Heart right ventricle (tissue), 16 donors: ENCODE measurements around the gene DRAP1. TPM values are rescaled to one million over a fixed set of nuclear protein-coding genes. Genes with fewer than 3 reads are reported as not detected.
A peak's percentile ranks its signal among the peaks of the same experiment; 100 is the strongest.

Source experiments
- ATAC-seq, 8 donors: fragments of 200-7000 bp; cut with Tn5 transposase; one replicate each; pipeline ENCODE4 v1.9.1; 2020; ENCODE audit warnings: mild to moderate bottlenecking in 8 of 8, moderate library complexity in 8 of 8, moderate number of reproducible peaks in 1 of 8
- DNase-seq, 2 donors: peaks; one replicate each; pipeline ENCODE4 v3.0.0-alpha.2; 2020
- H3K27ac ChIP-seq, 10 donors: fragments of 200-600 bp; sonication (generic) in 2 of 10; one replicate each; pipeline versions ENCODE4 v1.5.0 to v1.8.0; 2020 to 2022; ENCODE audit warnings: mild to moderate bottlenecking in 3 of 10
- H3K27me3 ChIP-seq, 7 donors: fragments of 200-600 bp; one replicate each; pipeline ENCODE4 v1.8.0; 2021 to 2022; ENCODE audit warnings: mild to moderate bottlenecking in 2 of 7
- H3K36me3 ChIP-seq, 9 donors: fragments of 200-600 bp; sonication (generic) in 1 of 9; one replicate each; pipeline versions ENCODE4 v1.5.0 to v1.8.0; 2020 to 2022; ENCODE audit warnings: mild to moderate bottlenecking in 2 of 9
- H3K4me1 ChIP-seq, 9 donors: fragments of 200-600 bp; sonication (generic) in 1 of 9; one replicate each; pipeline versions ENCODE4 v1.5.0 to v1.8.0; 2020 to 2022; ENCODE audit warnings: mild to moderate bottlenecking in 4 of 9
- H3K4me3 ChIP-seq, 10 donors: fragments of 200-600 bp; sonication (generic) in 2 of 10; one replicate each; pipeline versions ENCODE4 v1.5.0 to v1.8.0; 2020 to 2022; ENCODE audit warnings: mild to moderate bottlenecking in 7 of 10, moderate library complexity in 2 of 10
- H3K9me3 ChIP-seq, 11 donors: fragments of 200-600 bp in 10 of 11; sonication (generic) in 2 of 11; one replicate each; pipeline versions ENCODE4 v1.5.0 to v1.8.0; 2013 to 2022; ENCODE audit warnings: mild to moderate bottlenecking in 2 of 11, control low read depth in 1 of 11, moderate library complexity in 1 of 11
- CTCF ChIP-seq, 9 donors: fragments of 200-600 bp; sonication (generic) in 2 of 9; IDR thresholded peaks; one replicate each; pipeline versions ENCODE4 v1.5.0 to v1.8.0; 2021 to 2022; ENCODE audit warnings: antibody characterized with exemption in 9 of 9, mild to moderate bottlenecking in 5 of 9, moderate library complexity in 1 of 9
- WGBS, 2 donors: extraction: QIAGEN DNeasy Blood & Tissue Kit; methylation state at CpG; one replicate each; pipeline ENCODE4 v1.1.7; 2013; ENCODE audit warnings: inconsistent platforms in 1 of 2; 5-methylcytosine and 5-hydroxymethylcytosine counted together
- intact Hi-C, 10 donors: fragments of 100-400 bp; cut with DNase I; formaldehyde crosslinking; loops; one replicate each; pipeline versions ENCODE4 v1.11.1 to v1.14.2; 2022
- polyA plus RNA-seq, 2 donors: library from polyadenylated mRNA; stranded (reverse); fragments of 200-250 nt; gene quantifications; one replicate each; pipeline ENCODE4 v1.2.3, GENCODE V29; 2013
- total RNA-seq, 10 donors: library from RNA; stranded (reverse); fragmentation: NEBNext Ultra II Directional in 3 of 10; extraction: Animal tissue kit (Norgen Biotek cat#: 25700) in 3 of 10; gene quantifications; one replicate each; pipeline versions ENCODE4 v1.2.1 to v1.2.4, GENCODE V29; 2021 to 2023
- donor health status: Arrhythmogenic right ventricular cardiomyopathy.
- donor health status: ischemic (EF 13 %, LVEDD 7.1; RV severe dilation, severe dysfunction).
- donor health status: healthy with polysubstance abuse.
- donor health status: DM: no; HTN: yes; CAD: no.
- donor health status: DM: no; HTN: no; CAD: no.
- donor health status: ischemic (EF 25% LVEDD 6.9; RV normal size, moderate dysfunction).
- donor health status: ischemic (EF 25% LVEDD 5.7; RV mildly dilated, moderate dysfunction).
- donor health status: healthy.
- donor health status: DM: yes; HTN: yes; CAD: no.
- donor health status: Ischemic cardiomyopathy.
- donor health status: ischemic (EF 35%, LVEDD 5.7; RV mildly dilated, moderate dysfunction).
- donor health status: nonischemic (EF 11% LVEDD 7.7; RV severe dilation, severe dysfunction).
- donor health status: DM: yes; HTN: yes; CAD: no.
- donor health status: PGD.
- donor health status: ischemic (EF 29% LVEDD 5.4; RV normal size, mild dysfunction).
- donor health status: nonischemic (EF 23%, LVEDD 6.1; RV moderate dilation, normal function).

The DRAP1 gene
- total and polyA plus RNA-seq, 12 donors: 69.4 to 210 (median 98.8) TPM

- Histone ChIP-seq H3K27ac (peak overlapping the region; percentile 84 to 97 (median 96)), H3K4me3 (peak overlapping the region; percentile 47 to 73 (median 68)), H3K36me3 (peaks cover 0 to 26% (median 9%) of the 10 kb centered on the region in 9 donors), H3K4me1 (peaks cover 16 to 40% (median 29%) of the 10 kb centered on the region in 9 donors), H3K9me3 (no peaks in the 10 kb centered on the region), H3K27me3 (no peaks in the 10 kb centered on the region)
- intact Hi-C loops: loop anchor here in 4 of 10 donors (1.0 to 2.0 kb wide), 3 partner anchors 13 to 46 kb away; partner anchors contain the start of genes FIBP (in 2 of the 4), MUS81 (in 2 of the 4), C11orf68 (in 1 of the 4) and DRAP1 (in 1 of the 4)
- WGBS, 2 donors: 7% methylated on average over 52 to 54 of the region's 54 CpGs
- DNase-seq: peak; percentile 95 to 96
- TF ChIP-seq CTCF (IDR thresholded peaks at IDR 0.05): no peak
- peak; percentile 91 to 97 (median 94) for ATAC-seq
These were observed 45.7 kb upstream of the DRAP1 start for GRCh38 chr11:65873318-65874156.

GRCh38 chr11:65879617-65880016 is 39.6 kb upstream of the DRAP1 start, which contains the start of gene CTSW:
CTSW (plus strand) TSS chr11:65879837; CDS start chr11:65879855, 18 bp downstream.
- ATAC-seq: no peak

GRCh38 chr11:65880027-65880426 is 39.2 kb upstream of the DRAP1 start:
- peak overlapping the region in 1 of 10 donors; percentile 39 for H3K4me3 ChIP-seq
- intact Hi-C loops: loop anchor here in 4 of 10 donors (5.0 to 10.0 kb wide), 3 partner anchors 102 to 165 kb away; partner anchors contain the start of gene KAT5 (in 1 of the 4)
- H3K36me3 ChIP-seq: peaks cover 0 to 34% (median 19%) of the 10 kb centered on the region in 9 donors
- no peak for DNase-seq
- 80 to 82% methylated on average over 7 of the region's 7 CpGs for WGBS, 2 donors
- H3K4me1 ChIP-seq: peaks cover 0 to 15% (median 8%) of the 10 kb centered on the region in 9 donors
- ATAC-seq: no peak
- TF ChIP-seq CTCF (IDR thresholded peaks at IDR 0.05): no peak
- H3K9me3 ChIP-seq: no peaks in the 10 kb centered on the region
- H3K27me3 ChIP-seq: no peaks in the 10 kb centered on the region
- H3K27ac ChIP-seq: peak overlapping the region in 1 of 10 donors; percentile 59

More at GRCh38 chr11:65879617-65880016, 39.6 kb upstream of the DRAP1 start, which contains the start of gene CTSW:
- no peaks in the 10 kb centered on the region for H3K9me3 ChIP-seq
- no peak for TF ChIP-seq CTCF (IDR thresholded peaks at IDR 0.05)
- H3K4me1 ChIP-seq: peaks cover 0 to 11% (median 4%) of the 10 kb centered on the region in 9 donors
- 53 to 64% methylated on average over 7 of the region's 7 CpGs for WGBS, 2 donors
- H3K27me3 ChIP-seq: no peaks in the 10 kb centered on the region
- intact Hi-C loops: loop anchor here in 4 of 10 donors (5.0 to 10.0 kb wide), 3 partner anchors 103 to 165 kb away; partner anchors contain the start of gene KAT5 (in 1 of the 4)
- DNase-seq: no peak
- H3K4me3 ChIP-seq: peak within 1 kb of the TSS in 1 of 10 donors; percentile 39
- H3K27ac ChIP-seq: peak within 1 kb of the TSS in 1 of 10 donors; percentile 59
- H3K36me3 ChIP-seq: peaks cover 0 to 30% (median 17%) of the 10 kb centered on the region in 9 donors

- H3K4me3 ChIP-seq: peak overlapping the region in 1 of 10 donors; percentile 39
- H3K9me3 ChIP-seq: no peaks in the 10 kb centered on the region
- DNase-seq: no peak
- intact Hi-C loops: loop anchor here in 4 of 10 donors (5.0 to 10.0 kb wide), 3 partner anchors 101 to 166 kb away; partner anchors contain the start of gene KAT5 (in 1 of the 4)
- peak overlapping the region in 1 of 10 donors; percentile 47 for H3K27ac ChIP-seq
- no peak for ATAC-seq
- no peak for TF ChIP-seq CTCF (IDR thresholded peaks at IDR 0.05)
- WGBS, 2 donors: 64 to 80% methylated on average over 7 of the region's 7 CpGs
- peaks cover 0 to 42% (median 19%) of the 10 kb centered on the region in 9 donors for H3K36me3 ChIP-seq
- no peaks in the 10 kb centered on the region for H3K27me3 ChIP-seq
- H3K4me1 ChIP-seq: peaks cover 0 to 15% (median 8%) of the 10 kb centered on the region in 9 donors
These were observed 38.3 kb upstream of the DRAP1 start for GRCh38 chr11:65880844-65881421.
